ENCODE measurements around the gene PRRT3.

Gene PRRT3

DNA sequence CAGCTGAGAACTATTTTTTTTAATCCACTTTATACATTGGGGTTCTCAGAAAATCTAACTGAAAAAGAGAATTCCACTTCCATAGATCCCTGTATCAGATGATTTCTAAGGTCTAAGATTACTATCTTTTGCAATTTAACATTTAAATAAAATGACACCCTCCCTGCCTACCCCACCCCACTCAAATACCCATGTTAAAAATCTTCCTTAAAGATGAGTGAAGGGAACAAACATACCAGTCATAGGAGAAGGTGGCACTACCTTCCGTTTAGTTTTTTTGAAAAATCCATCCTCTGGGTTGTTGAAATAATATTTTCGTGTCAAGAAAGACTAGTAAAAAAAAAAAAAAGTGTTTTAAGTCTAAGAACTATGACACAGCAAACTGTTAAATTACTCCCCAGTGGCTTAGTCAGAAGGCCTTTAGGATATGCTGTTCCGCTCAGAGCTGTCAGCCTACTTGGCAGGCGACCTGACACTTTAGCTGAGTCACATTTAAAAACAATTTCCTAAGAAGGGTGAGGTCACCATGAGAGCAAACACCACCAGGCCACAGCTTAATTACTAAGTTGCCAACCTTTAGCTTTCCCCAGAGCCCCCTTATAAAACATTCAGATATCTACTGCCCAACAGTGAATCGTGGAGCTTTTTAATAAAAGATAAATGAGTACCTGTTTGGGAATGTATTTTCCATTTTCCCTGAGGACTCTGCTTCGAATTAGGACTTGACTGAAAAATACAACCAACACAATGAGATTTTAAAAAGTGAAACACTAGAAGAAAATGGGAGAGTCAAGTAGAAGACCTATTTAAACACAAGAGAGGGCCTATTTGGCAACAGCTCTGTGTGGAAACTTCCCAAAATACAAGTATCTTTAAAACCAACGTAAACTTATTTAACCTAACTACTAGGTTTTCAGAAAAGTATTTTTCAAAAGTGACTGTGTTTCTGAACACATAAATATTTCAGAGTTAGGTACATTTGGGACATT lies 24.8 kb upstream of the PRRT3 start:
- H3K4me3 ChIP-seq (ENCODE audit: low read depth, low read length) = no peak overlapping the region
- TF ChIP-seq, protein P1, sequence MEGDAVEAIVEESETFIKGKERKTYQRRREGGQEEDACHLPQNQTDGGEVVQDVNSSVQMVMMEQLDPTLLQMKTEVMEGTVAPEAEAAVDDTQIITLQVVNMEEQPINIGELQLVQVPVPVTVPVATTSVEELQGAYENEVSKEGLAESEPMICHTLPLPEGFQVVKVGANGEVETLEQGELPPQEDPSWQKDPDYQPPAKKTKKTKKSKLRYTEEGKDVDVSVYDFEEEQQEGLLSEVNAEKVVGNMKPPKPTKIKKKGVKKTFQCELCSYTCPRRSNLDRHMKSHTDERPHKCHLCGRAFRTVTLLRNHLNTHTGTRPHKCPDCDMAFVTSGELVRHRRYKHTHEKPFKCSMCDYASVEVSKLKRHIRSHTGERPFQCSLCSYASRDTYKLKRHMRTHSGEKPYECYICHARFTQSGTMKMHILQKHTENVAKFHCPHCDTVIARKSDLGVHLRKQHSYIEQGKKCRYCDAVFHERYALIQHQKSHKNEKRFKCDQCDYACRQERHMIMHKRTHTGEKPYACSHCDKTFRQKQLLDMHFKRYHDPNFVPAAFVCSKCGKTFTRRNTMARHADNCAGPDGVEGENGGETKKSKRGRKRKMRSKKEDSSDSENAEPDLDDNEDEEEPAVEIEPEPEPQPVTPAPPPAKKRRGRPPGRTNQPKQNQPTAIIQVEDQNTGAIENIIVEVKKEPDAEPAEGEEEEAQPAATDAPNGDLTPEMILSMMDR (IDR thresholded peaks at IDR 0.05; ENCODE audit: borderline replicate concordance, insufficient read depth, low read depth, low read length) = no peak

- H3K4me3 ChIP-seq (ENCODE audit: low read depth, low read length) = no peak overlapping the region
These were observed 17.9 kb upstream of the PRRT3 start for GRCh38 chr3:9970020-9970652.

GRCh38 chr3:9969632-9970019 lies 17.4 kb upstream of the PRRT3 start:
- no peak overlapping the region for H3K4me3 ChIP-seq (ENCODE audit: low read depth, low read length)
- TF ChIP-seq, protein P1 (IDR thresholded peaks at IDR 0.05; ENCODE audit: borderline replicate concordance, insufficient read depth, low read depth, low read length) = no peak

More at GRCh38 chr3:9970020-9970652, 17.9 kb upstream of the PRRT3 start:
- TF ChIP-seq, protein P1 (IDR thresholded peaks at IDR 0.05; ENCODE audit: borderline replicate concordance, insufficient read depth, low read depth, low read length) = no peak

DNA sequence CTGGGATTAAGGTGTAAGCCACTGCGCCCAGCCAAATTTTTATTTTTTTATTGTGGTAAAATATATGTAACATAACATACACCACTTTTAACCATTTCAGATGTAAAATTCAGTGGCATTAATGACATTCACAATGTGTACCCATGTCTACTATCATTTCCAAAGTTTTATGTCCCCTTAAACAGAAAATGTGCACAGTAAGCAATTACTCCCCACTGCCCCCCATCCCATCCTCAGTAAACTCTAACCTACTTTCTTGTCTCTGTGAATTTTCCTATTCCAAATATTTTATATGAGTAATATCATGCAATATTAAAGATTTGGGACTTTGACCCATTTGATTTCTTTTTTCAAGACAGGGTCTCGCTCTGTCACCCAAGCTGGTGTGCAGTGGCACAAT lies 14.6 kb upstream of the PRRT3 start:
- TF ChIP-seq, protein P1 (IDR thresholded peaks at IDR 0.05; ENCODE audit: borderline replicate concordance, insufficient read depth, low read depth, low read length) = no peak
- H3K4me3 ChIP-seq (ENCODE audit: low read depth, low read length) = no peak overlapping the region

DNA sequence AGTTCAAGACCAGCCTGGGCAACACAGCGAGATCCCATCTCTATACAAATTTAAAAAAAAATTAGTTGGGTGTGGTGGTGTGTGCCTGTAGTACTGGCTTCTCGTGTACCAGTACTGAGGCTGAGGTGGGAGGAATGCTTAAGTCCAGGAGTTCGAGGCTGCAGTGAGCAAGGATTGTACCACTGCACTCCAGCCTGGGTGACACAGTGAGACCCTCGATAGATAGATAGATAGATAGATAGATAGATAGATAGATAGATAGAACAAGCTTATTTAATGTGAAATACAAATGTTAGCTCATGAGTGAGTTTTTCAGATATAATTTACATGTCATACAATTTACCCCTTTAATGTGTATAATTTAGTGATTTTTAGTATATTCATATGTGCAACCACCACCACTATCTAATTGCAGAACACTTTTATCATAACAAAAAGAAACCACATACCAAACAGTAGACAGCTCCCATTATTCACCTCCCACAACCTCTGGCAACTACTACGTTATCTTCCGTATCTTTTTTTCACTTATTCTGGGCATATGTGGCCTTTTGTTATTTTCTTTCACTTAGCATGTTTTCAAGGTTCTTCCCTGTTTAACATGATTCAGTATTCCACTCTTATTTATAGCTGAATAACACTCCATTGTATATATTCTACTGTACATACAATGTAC lies 13.1 kb upstream of the PRRT3 start:
- H3K4me3 ChIP-seq (ENCODE audit: low read depth, low read length) = no peak overlapping the region
- TF ChIP-seq, protein P1 (IDR thresholded peaks at IDR 0.05; ENCODE audit: borderline replicate concordance, insufficient read depth, low read depth, low read length) = no peak

DNA sequence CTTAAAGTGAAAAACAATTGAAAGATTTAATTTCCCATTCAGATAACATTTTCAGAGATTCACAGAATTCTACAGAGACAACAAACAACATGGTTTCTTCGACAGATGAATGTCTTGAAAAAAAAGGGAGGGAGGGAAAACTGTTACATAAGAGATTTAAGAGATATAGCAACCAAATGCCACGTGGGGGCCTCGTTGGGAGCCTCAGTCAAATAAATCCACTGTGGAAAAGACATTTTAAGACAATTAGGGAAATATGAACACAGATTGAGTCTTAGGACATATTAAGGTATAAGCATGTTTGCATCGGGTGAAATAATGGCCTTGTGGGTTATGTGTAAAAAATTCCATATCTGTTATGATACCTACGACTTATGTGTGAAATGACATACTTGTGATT lies 5.0 kb upstream of the PRRT3 start:
- H3K4me3 ChIP-seq (ENCODE audit: low read depth, low read length) = no peak overlapping the region
- TF ChIP-seq, protein P1 (IDR thresholded peaks at IDR 0.05; ENCODE audit: borderline replicate concordance, insufficient read depth, low read depth, low read length) = no peak

All from GM12875 (cell line).